Endodermal cell (in vitro differentiated cells): ENCODE measurements around the gene SNRPD3. TPM values are rescaled to one million over a fixed set of nuclear protein-coding genes. Genes with fewer than 3 reads are reported as not detected.
A peak's percentile ranks its signal among the peaks of the same experiment; 100 is the strongest.
"Not testable (repeated sequence)": the region's sequence is repeated elsewhere in the genome, so short reads cannot be mapped to it uniquely, and the experiment has no call there.

Experiments used
- DNase-seq: peaks from one replicate; pipeline ENCODE4 v3.0.0-alpha.2; 2017
- H3K27ac ChIP-seq: 2 replicates; pipeline ENCODE4 v1.5.1; 2013; ENCODE audit warnings: mild to moderate bottlenecking, low read depth, low read length, moderate library complexity
- H3K27me3 ChIP-seq: 2 replicates; pipeline ENCODE4 v1.6.1; 2013; ENCODE audit warnings: mild to moderate bottlenecking, low read length, moderate library complexity; ENCODE audit not compliant: insufficient read depth, control insufficient read depth, poor library complexity, severe bottlenecking
- H3K36me3 ChIP-seq: 2 replicates; pipeline ENCODE4 v1.7.0; 2013; ENCODE audit warnings: mild to moderate bottlenecking, low read length, moderate library complexity; ENCODE audit not compliant: control insufficient read depth, insufficient read depth
- H3K4me1 ChIP-seq: one replicate; pipeline ENCODE4 v1.7.0; 2013; ENCODE audit warnings: low read length; ENCODE audit not compliant: control insufficient read depth, insufficient read depth
- H3K4me3 ChIP-seq: 2 replicates; pipeline ENCODE4 v1.5.1; 2013; ENCODE audit warnings: mild to moderate bottlenecking, low read length, moderate library complexity
- H3K9ac ChIP-seq: 2 replicates; pipeline ENCODE4 v1.6.1; 2013; ENCODE audit warnings: mild to moderate bottlenecking, low read length, moderate library complexity; ENCODE audit not compliant: poor library complexity, severe bottlenecking; ENCODE audit errors: extremely low read depth
- H3K9me3 ChIP-seq: 2 replicates; pipeline ENCODE4 v1.6.1; 2013; ENCODE audit warnings: mild to moderate bottlenecking, low read length, moderate library complexity; ENCODE audit not compliant: control insufficient read depth
- H3K27ac Mint-ChIP-seq: 2 replicates; pipeline ENCODE4 v1.8.0; 2020; ENCODE audit warnings: mixed read lengths
- H3K27me3 Mint-ChIP-seq: 2 replicates; pipeline ENCODE4 v1.8.0; 2021; ENCODE audit warnings: mild to moderate bottlenecking, mixed read lengths; ENCODE audit not compliant: insufficient read depth
- H3K36me3 Mint-ChIP-seq: 2 replicates; pipeline ENCODE4 v1.8.0; 2020; ENCODE audit warnings: low read depth, mixed read lengths
- H3K4me1 Mint-ChIP-seq: 2 replicates; pipeline ENCODE4 v1.8.0; 2020; ENCODE audit warnings: mixed read lengths
- H3K4me3 Mint-ChIP-seq: 2 replicates; pipeline ENCODE4 v1.8.0; 2020; ENCODE audit warnings: mild to moderate bottlenecking, moderate library complexity, mixed read lengths
- H3K9me3 Mint-ChIP-seq: 2 replicates; pipeline ENCODE4 v1.8.0; 2020; ENCODE audit warnings: mild to moderate bottlenecking, mixed read lengths
- WGBS, 2 experiments: methylation state at CpG; one replicate each; pipeline versions ENCODE4 v1.1.5 to v1.1.7; 2013; ENCODE audit warnings: missing lambda C conversion rate in 2 of 2, mixed read lengths in 1 of 2; ENCODE audit not compliant: insufficient coverage in 1 of 2, insufficient read length in 1 of 2; 5-methylcytosine and 5-hydroxymethylcytosine counted together
- total RNA-seq, 2 donors: library from RNA; stranded (reverse); fragmentation: NEBNext Ultra II Directional in 1 of 2; extraction: Animal tissue kit (Norgen Biotek cat#: 25700) in 1 of 2; gene quantifications; 2 replicates in 1 of 2; 3 replicates in 1 of 2; pipeline ENCODE4 v1.2.1, GENCODE V29; 2021
- TF ChIP-seq, protein P1 (sequence below): fragments of 200-600 bp; sonication (generic); conservative IDR thresholded peaks from 2 replicates; pipeline ENCODE4 v1.5.0; 2021; ENCODE audit warnings: antibody characterized with exemption, mild to moderate bottlenecking

Gene SNRPD3
- total RNA-seq, 2 donors from 2014 or later, result 158 to 180 TPM

DNA sequence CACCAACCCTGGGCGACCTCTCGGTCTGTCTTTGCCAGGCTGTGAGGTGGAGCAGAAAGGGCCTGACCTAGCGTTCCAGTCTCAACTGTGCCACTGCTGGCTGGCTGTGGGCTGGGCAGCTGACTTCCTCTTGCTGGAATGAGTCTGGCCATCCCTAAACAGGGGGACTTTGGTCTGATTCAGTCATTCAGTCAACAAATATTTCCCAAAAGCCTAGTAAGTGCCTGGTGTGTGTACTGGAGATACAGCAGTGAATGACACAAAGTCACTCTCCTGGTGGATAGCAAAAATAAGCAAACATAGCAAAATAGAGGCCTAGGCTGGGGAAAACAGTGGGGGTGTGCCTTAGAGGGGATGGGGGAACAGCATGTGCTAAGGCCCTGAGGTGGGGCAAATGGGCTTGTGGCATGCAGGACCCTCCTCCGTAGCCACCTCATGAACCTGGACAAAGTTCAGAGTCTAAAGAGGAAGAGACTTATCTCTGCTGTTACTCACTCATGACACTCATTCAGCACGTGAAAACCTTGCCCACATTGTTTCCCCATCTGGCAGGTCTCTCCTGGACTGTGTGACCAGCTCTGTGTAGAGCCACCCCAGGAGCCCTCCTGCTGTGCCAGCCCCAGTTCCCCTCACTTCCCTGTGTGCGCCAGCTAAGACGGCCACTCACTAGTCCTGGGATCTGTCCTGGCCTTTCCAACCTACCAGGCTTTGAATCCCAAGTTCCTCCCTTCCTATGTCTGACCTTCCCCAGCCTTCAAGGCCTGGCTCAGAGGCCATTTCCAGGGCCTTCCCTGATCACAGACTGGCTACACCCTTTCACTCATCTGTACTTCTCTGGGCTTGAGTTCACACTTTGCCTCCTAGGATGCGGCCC, 5.5 kb upstream of the SNRPD3 start:
- DNase-seq, result no peak

DNA sequence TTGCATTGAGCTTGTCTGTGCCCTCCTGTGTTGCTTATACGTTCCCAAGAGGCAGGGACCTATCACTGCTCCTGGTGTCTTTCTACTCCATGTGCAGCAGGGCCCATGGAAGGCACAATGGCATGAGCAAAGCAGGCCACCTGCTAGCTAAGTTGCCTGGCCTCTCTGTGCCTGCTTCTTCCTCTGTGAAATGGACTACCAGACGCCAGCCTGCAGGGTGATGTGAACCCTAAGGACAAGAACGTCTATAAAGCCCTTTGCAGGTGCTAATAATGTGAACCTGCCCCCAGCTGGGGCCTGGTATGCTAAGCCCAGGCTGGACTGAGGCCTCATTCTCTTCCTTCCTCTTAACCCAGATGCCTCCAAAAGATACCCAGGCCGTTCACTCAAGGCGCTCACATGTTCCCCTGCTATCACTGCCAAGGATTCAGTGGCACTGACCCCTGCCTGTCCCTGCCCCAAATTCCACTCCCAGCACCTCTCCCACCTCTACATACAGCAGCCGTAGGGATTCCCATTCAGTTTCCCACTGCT, 4.8 kb upstream of the SNRPD3 start:
- Mint-ChIP-seq H3K4me3 (no peak overlapping the region), H3K4me1 (peaks cover 15% of the 10 kb centered on the region), H3K27me3 (no peaks in the 10 kb centered on the region), H3K9me3 (no peaks in the 10 kb centered on the region), H3K36me3 (peaks cover 31% of the 10 kb centered on the region), H3K27ac (peak overlapping the region; percentile 46)
- no peaks in the 10 kb centered on the region for H3K9me3 ChIP-seq
- no peak overlapping the region for H3K27ac ChIP-seq
- no peak overlapping the region for H3K4me3 ChIP-seq
- peaks cover 22% of the 10 kb centered on the region for H3K36me3 ChIP-seq
- no peak overlapping the region for H3K9ac ChIP-seq
- no peak for DNase-seq
- H3K27me3 ChIP-seq, result no peaks in the 10 kb centered on the region
- H3K4me1 ChIP-seq, result no peaks in the 10 kb centered on the region
- TF ChIP-seq, protein P1, sequence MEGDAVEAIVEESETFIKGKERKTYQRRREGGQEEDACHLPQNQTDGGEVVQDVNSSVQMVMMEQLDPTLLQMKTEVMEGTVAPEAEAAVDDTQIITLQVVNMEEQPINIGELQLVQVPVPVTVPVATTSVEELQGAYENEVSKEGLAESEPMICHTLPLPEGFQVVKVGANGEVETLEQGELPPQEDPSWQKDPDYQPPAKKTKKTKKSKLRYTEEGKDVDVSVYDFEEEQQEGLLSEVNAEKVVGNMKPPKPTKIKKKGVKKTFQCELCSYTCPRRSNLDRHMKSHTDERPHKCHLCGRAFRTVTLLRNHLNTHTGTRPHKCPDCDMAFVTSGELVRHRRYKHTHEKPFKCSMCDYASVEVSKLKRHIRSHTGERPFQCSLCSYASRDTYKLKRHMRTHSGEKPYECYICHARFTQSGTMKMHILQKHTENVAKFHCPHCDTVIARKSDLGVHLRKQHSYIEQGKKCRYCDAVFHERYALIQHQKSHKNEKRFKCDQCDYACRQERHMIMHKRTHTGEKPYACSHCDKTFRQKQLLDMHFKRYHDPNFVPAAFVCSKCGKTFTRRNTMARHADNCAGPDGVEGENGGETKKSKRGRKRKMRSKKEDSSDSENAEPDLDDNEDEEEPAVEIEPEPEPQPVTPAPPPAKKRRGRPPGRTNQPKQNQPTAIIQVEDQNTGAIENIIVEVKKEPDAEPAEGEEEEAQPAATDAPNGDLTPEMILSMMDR, result no peak
- WGBS, 2 experiments, result 95 to 98% methylated on average over 3 to 6 of the region's 6 CpGs

More for the DNA sequence above, 5.5 kb upstream of the SNRPD3 start:
- Mint-ChIP-seq H3K36me3 (peaks cover 31% of the 10 kb centered on the region), H3K9me3 (no peaks in the 10 kb centered on the region), H3K4me3 (no peak overlapping the region), H3K4me1 (peaks cover 15% of the 10 kb centered on the region), H3K27ac (peak overlapping the region; percentile 46), H3K27me3 (no peaks in the 10 kb centered on the region)
- Histone ChIP-seq H3K4me1 (no peaks in the 10 kb centered on the region), H3K9ac (no peak overlapping the region), H3K27me3 (no peaks in the 10 kb centered on the region), H3K9me3 (no peaks in the 10 kb centered on the region), H3K36me3 (peaks cover 22% of the 10 kb centered on the region), H3K4me3 (no peak overlapping the region), H3K27ac (no peak overlapping the region)
- WGBS, 2 experiments, result 97 to 98% methylated on average over 6 to 8 of the region's 8 CpGs
- TF ChIP-seq, protein P1, result no peak

DNA sequence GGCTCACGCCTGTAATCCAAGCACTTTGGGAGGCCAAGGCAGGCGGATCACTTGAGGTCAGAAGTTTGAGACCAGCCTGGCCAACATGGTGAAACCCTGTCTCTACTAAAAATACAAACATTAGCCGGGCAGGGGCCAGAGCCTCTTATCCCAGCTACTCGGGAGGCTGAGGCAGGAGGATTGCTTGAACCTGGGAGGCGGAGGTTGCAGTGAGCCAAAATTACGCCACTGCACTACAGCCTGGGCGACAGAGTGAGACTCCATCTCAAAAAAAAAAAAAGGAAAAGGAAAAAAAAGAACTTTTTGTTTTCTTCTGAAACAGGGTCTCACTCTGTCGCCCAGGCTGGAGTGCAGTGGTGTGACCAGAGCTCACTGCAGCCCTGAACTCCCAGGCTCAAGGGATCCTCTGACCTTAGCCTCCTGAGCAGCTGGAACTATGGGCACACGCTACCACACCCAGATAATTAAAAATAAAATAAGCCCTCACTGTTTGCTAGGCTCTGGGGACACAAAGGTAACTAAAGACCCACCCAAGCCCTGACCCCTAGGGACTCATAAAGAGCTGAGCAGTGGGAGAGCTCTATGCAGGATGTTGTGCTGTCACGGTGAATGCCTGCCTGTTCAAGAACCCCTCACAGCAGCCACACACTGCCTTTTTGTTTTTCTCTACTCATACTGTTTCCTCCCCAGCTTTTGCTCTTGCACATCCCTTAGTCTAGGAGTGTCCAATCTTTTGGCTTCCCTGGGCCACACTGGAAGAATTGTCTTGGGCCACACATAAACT, 3.1 kb upstream of the SNRPD3 start:
- not testable (repeated sequence) for H3K9ac ChIP-seq, H3K27ac ChIP-seq, H3K4me1 ChIP-seq, H3K4me3 ChIP-seq, H3K27me3 ChIP-seq, H3K9me3 ChIP-seq, H3K27ac Mint-ChIP-seq, H3K27me3 Mint-ChIP-seq, DNase-seq, H3K9me3 Mint-ChIP-seq
- 91 to 96% methylated on average over 5 to 10 of the region's 10 CpGs for WGBS, 2 experiments
- Mint-ChIP-seq H3K4me3 (peak overlapping the region; percentile 99), H3K36me3 (peaks cover 18% of the 10 kb centered on the region), H3K4me1 (peaks cover 21% of the 10 kb centered on the region)
- peaks cover 11% of the 10 kb centered on the region for H3K36me3 ChIP-seq
